Left lobe of liver (tissue), 2 donors: ENCODE data around the gene NR3C1. TPM values are rescaled to one million over a fixed set of nuclear protein-coding genes. Genes with fewer than 3 reads are reported as not detected.
"Not testable (repeated sequence)": the region's sequence is repeated elsewhere in the genome, so short reads cannot be mapped to it uniquely, and the experiment has no call there.

Experiments used
- ATAC-seq: fragments of 200-7000 bp; cut with Tn5 transposase; one replicate; pipeline ENCODE4 v1.9.1; 2020; ENCODE audit warnings: mild to moderate bottlenecking, moderate library complexity
- DNase-seq: peaks from one replicate; pipeline ENCODE4 v3.0.0-alpha.2; 2020; ENCODE audit warnings: low spot score
- total RNA-seq: library from RNA; stranded (reverse); gene quantifications from one replicate; pipeline ENCODE4 v1.2.1, GENCODE V29; 2021
- donor health status: DM: no; HTN: no; CAD: no; lungs with moderate emphysema.
- donor health status: DM: no; HTN: yes; CAD: no.

The NR3C1 gene
- total RNA-seq, 1 donor from 2014 or later, result 46.6 TPM

- DNase-seq, result no peak
- ATAC-seq, result no peak
These were observed 61.5 kb downstream of the NR3C1 start for GRCh38 chr5:143341807-143342570.

DNA sequence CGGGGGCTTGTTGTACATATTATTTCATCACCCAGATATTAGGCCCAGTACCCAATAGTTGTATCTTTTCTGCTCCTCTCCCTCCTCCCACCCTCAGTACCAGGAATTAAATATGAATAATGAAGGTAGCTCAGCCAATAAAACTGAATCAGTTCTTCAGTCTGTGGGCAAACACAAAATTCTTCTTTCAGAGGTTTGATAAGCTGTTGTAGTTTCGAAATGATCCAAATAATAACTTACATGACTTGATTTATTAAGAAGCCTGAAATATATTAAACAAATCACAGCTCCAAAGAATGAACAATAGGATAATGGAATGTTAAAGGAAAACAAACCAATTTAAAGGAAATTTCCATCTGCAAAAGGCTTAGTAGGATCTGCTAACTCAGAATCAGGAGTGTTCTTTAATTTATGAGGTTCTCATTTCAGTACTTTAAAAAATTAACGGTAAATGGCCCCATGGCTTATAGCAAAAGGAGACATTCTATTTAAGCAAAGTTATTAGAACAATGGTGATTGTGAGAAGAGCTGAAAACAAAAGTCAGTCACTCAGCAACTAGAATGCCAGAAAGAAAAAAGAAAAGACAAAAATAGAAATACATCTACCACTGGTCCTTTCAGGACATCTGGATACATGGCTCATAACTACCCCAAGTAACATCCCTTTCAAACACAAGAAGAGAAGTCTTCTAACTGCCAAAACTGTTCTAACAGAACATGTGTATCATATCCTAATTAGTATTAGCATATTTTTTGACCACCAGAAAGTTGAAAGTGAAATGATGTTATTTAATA lies 62.4 kb downstream of the NR3C1 start:
- ATAC-seq (no peak), DNase-seq (no peak)

DNA sequence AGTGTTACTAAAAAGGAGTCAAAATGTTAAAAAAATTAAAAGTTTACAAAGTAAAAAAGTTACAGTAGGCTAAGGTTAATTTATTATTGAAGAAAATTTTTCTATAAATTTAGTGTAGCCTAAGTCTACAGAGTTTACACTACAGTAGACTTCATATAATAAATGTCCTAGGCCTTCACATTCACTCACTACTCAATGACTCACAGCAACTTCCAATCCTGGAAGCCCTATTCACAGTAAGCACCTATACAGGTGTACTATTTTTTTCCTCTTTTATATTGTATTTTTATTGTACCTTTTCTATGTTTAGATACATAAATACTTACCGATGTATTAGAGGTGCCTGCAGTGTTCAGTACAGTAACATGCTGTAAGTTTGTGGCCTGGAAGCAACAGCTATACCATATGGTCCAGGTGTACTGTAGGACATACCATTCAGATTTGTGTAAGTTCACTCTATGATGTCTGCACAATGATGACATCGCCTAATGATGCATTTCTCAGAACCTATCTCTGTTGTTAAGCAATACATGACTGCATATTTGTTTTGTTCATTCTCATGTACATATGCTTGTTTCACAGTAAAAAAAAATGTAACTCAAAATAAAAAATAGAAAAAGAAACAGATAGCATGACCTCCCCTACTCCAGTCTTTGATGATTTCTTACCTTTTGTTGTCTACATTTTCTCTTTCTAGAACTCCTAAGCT lies 64.7 kb downstream of the NR3C1 start:
- ATAC-seq, result no peak
- no peak for DNase-seq

DNA sequence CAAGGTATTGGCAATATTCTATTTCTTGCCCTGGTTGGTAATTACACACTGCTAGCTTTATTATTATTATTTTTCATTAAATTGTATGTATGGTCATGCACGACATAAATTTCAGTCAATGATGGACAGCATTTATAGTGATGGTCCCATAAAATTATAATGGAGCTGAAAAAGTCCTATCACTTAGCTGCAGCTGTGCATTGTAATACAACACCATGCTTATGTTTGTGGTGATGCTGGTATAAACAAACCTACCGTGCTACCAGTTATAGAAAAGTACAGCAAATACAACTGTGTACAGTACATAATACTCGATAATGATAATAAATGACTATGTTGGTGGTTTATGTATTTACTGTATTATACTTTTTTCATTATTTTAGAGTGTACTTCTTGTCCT lies 65.5 kb downstream of the NR3C1 start:
- DNase-seq, result no peak
- ATAC-seq, result no peak

- DNase-seq, result no peak
- peak; percentile 44 for ATAC-seq
These were observed 67.0 kb downstream of the NR3C1 start for GRCh38 chr5:143336485-143336884.

DNA sequence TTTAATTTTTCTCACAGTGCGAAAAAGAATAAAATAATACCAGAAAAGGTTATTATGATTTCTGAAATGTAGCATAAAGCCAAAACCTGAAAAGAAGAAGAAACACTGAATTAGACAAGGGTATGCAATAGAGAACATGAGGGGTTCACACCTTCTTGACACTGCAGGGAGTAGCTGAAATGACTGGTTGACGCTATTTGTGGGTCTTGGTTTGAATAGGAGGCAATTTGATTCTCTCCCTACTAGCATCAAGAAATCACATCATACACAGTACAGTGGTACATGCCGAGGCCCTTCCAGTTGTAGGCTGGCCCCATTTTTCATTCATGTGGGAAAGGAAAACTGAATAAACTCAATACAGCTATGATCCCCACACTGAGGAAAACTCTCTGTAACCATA lies 68.6 kb downstream of the NR3C1 start:
- ATAC-seq (no peak), DNase-seq (no peak)

- ATAC-seq, DNase-seq: not testable (repeated sequence)
These were observed 69.1 kb downstream of the NR3C1 start for GRCh38 chr5:143334380-143334779.

DNA sequence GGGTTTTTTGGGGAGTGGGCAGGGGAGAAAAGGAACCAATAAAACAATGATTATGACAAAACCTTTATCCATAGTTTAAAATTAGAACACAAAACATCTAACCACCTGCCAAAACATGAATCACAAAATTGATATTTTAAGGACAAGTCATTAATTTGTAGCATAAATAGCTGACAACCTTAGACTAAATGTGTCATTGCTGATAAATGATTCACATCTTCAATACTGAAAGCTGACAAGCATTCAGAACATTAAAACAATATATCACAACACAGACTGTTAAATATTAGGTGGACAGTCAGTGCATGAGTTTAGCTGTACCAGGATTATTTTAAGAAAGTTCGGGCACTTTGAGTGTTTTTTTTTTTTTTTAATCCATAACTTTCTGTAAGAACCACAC lies 71.5 kb downstream of the NR3C1 start:
- ATAC-seq, result no peak
- no peak for DNase-seq

DNA sequence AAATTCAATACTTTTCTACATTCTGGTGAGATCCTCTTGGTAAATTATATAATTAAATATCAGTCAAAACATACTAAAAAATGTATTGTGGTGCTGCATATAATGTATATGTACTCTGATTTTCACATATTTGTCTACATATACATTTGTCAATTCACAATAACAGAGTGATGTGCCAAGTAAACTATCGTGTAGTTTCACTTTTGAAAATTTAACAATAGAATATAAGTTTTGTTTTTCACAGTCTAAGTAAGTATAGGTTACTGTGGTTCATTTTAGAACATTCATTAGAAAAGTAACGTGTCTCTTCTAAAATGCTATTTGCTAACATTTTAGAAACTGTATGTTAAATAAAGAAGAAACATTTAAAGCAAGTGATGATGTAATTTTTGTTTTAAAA lies 73.6 kb downstream of the NR3C1 start:
- ATAC-seq, result no peak
- DNase-seq, result no peak

DNA sequence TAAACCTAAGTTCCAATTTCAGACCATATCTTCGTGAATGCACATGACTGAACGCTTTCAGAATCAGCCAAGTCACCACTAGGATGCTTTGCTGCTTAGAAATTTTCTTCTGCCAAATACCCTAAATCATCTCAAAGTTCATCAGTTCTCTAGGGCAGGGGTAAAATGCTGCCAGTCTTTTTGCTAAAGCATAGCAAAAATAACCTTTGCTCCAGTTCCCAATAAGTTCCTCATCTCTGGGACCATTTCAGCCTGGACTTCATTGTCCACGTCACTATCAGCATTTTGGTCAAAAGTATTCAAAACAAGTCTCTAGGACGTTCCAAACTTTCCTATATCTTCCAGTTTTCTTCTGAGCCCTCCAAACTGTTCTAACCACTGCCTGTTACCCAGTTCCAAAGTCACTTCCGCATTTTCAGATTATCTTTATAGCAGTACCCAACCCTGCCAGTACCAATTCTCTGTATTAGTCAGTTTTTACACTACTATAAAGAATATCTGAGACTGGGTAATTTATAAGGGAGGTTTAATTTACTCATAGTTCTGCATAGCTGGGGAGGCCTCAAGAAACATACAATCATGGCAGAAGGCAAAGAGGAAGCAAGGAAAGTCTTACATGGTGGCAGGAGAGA lies 74.8 kb downstream of the NR3C1 start:
- peak; percentile 63 for ATAC-seq

DNA sequence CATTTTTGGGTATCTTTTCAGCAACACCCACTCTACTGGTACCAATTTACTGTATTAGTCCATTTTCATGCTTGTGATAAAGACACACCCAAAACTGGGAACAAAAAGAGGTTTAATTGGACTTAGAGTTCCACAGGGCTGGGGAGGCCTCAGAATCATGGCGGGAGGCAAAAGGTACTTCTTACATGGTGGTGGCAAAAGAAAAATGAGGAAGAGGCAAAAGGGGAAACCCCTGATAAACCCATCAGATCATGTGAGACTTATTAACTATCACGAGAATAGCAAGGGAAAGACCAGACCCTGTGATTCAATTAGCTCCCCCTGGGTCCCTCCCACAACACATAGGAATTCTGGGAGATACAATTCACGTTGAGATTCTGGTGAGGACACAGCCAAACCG lies 78.4 kb downstream of the NR3C1 start:
- not testable (repeated sequence) for DNase-seq, ATAC-seq

More for the DNA sequence above, 74.8 kb downstream of the NR3C1 start:
- no peak for DNase-seq

GRCh38 chr5:143322931-143323630 lies 80.4 kb downstream of the NR3C1 start:
- not testable (repeated sequence) for DNase-seq, ATAC-seq

DNA sequence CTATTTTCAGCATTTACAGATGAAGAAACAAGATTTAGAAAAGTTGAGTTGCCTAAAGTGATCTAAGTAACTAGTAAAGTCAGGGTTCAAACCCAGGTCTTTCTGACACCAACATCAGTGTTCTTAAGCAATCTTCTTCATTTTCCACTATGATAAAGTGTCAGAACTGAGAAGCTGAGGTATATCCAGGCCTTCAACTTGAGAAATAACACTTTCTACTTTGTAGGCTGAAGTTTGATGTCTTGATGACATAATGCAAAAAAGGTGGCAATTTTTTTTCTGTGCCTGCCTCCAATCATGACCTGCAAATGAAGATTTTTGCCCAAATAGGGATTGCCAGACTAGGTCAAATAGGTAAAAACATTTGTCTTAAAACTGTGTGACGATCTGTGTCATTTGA lies 81.3 kb downstream of the NR3C1 start:
- no peak for ATAC-seq

GRCh38 chr5:143319437-143320227 lies 83.9 kb downstream of the NR3C1 start:
- ATAC-seq (no peak), DNase-seq (no peak)

More for the DNA sequence above, 81.3 kb downstream of the NR3C1 start:
- DNase-seq, result no peak

DNA sequence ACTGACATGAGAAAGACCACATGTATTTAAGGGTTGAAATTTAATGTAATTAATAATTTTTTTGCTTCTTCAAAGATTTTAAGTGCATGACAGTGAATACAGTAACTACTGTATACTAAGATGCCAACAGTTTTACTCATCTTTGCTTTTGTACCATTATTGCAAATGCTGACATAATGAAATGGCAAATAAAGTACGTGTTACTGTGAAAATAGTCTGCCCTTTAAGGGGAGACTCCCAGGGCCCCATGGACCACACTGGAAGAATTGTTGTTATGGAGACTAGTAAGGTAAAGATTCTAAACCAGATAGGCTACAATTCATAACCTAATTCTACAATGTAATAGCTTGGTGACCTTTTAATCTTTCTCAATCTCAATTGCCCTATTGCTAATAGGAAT lies 84.7 kb downstream of the NR3C1 start:
- no peak for ATAC-seq
- no peak for DNase-seq

DNA sequence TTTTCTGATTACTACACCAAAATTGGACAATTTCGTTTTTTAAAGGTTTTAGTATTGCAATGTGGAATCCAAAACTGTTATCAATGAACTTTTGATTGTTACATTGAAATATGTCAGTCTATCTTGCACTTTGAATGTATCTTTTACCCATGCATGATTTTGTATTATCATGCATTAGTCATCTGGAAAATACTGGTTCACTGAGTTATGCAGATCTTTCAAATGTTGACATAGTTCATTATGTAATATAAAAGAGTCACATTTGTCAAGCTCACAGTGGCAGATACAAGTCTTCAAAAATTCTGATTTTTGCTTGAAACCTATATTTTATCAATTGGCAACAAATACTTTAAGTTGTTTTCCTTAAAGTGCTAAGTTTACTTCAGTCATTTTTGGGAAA lies 85.2 kb downstream of the NR3C1 start:
- no peak for ATAC-seq
- no peak for DNase-seq

DNA sequence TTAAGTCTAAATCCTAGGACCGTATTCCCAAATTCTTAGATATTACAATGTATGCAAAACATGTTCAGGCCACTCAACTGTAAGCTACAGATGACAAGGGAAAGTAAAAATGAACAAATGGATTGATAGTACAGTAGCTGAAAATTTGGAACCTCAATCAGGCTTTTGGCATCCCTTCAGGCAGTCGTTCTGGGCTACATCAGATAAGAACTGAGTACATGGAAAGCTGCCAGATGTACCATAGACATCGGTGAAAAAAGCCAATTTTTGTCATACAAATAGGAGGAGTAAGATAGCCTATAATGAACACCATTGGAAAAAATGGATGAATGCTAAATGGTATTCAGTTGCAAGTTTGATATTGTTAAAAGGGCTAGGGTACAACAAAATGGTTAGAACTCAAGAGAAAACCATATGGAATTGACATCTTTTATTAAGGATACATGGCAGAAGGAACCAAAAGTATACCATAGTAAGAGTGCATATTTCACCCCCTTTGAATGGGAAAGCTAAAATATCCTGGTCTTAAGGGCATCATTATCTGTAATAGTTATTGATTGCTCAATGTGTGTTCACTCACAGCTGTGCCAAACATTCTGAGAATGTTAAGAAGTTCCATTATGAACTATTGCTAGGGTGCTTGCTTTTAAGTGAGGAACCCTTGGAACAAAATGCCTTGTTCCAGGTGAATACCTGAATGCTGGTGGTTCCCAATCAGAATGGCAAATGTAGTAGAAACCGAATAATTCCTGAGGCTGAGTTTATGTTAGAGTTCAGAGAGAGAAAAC lies 86.4 kb downstream of the NR3C1 start:
- ATAC-seq (peak; percentile 75), DNase-seq (no peak)

- DNase-seq, result no peak
- peak; percentile 23 for ATAC-seq
These were observed 87.1 kb downstream of the NR3C1 start for GRCh38 chr5:143316337-143316736.

DNA sequence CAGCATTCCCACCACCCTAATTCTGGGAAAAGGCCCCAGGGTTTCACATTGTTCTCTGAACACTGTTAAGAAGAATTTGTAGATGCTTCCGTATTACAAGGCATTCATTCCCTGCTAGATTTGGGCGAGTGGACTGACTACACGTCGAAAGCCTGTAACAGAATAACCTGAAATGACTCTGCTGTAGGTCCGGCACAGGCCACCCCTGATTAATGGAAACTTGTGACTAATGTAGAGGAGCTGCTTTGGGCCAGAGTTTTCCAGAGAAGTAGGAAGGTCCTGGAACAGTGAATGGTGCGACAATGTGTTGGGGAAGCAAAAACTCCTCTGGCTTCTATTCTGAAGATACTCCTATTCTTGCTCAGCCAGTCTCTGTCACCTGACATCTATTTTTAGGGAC lies 87.6 kb downstream of the NR3C1 start:
- DNase-seq (no peak), ATAC-seq (peak; percentile 8)
